Measurements from ENCODE around the gene HLA-DMA.

Gene HLA-DMA

DNA sequence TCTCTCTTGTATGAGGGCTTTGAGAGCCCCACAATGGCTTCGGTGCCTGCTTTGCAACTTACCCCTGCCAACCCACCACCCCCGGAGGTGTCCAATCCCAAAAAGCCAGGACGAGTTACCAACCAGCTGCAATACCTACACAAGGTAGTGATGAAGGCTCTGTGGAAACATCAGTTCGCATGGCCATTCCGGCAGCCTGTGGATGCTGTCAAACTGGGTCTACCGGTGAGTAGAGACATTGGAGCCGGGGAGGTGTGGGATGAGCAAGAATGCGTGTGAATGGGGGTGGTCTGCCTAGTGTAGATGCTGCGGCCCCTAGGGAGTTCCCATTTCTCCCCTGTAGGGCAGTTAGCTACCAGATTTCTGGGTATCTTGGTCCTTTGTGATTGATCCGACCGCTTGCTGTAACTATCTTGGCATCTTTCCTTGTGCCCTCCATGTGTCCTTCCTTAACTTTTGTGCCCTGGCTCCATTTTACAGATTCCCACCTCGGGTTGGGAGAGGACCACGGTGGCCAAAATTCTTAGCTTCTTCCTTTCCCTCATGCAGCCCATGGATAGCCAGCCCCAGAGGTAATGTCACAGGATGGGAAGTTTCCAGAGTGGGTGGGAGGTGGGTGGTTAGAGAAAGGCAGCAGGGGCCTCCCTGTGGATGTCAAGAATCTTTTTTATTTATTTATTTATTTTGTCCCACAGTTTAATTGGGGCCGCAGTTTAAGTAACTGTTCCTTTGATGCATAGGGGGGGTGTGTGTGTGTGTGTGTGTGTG lies 21.8 kb upstream of the HLA-DMA start:
- DNase-seq, result no peak

DNA sequence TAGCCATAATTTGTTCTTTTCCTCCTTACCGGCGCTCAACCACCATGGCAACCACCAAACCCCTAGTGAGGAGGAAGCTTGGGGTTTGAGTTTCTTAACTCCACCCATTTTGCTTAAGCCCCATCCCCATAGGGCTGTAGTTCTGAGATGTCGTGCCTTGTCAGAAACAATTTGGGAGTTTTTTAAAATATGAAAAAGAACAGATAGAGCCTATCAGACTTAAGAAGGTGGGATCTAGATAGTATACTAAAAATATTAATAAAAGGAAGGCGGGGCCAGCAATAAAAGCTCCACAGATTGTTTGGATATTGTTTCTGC lies 21.1 kb upstream of the HLA-DMA start:
- peak; percentile 70 for DNase-seq

DNA sequence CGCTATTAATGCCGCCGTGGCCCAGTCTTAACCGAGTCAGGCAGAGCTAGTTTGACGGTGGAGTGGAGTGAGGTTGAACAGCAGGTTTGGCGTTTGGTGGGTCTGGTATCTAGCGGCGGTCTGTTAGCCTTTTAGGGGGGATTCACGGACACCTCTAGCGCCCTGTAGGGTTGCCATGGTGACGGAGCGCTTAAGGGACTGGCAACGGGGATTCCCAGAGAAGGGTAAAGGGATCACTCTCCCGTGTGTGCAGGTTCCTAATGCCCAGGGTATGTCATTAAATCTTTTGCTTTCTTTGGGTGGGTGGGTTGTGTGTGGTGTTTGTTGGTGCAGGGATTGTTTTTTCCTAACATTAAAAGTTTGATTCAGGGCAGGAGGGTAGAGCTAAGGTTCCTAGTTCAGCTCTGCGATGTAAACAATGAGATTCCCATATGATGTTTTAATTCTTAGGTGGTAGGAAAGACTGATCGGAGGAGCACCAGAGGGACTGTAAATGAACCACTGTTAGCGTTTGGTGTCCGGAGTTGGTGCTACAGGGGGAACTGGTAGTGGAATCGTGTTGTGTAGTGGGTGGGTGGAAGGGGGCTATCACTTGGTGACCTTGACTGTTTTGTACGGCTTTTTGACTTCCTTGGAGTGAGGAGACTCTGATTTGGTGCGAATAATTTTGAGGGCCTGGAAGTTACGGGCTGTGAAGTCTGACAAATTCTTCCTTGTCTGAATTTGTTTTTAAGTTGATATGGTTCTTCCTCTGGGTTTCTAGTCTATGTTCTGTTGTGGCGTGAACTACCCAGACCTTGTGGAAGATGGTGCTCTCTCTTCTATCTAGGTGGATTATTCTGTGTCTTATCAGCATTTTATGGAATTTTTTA lies 20.5 kb upstream of the HLA-DMA start:
- DNase-seq, result peak; percentile 82

GRCh38 chr6:32972353-32973143 lies 19.7 kb upstream of the HLA-DMA start:
- peak; percentile 71 for DNase-seq

DNA sequence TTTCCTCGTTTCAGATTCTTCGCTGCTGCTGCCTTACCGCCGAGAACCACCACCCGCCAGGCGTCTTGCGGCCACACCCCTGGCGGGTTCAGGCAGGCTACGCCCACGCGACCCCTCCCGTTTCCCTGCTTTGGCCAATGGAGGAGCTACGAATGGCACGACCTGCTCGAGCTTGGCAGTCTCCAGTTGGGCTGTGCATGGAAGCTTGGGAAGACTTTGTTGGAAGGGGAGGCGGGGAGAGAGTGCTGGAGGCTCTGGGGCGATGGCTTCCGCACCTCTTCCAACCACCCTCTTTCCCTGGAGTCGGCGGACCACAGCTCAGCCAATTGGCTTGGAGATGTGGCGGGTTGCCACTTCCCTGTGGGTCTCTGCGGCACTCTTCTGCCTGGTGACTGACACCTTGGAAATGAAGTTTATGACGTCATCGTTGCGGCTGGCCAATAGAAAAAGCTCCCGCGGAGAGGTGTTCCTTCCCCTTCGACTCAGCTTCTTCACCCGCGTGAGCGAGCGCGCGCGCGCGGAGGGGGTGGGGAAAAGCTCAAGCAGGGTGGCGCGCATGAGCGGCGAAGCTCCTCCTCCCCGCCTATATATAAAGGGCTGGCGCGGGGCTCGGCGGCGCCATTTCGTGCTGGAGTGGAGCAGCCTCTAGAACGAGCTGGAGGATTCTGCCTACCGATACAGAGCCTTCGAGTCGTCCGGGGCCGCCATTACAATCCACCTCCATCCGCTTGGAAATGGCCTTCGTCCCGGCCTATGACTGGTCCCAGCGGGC lies 18.9 kb upstream of the HLA-DMA start:
- DNase-seq, result peak; percentile 100

DNA sequence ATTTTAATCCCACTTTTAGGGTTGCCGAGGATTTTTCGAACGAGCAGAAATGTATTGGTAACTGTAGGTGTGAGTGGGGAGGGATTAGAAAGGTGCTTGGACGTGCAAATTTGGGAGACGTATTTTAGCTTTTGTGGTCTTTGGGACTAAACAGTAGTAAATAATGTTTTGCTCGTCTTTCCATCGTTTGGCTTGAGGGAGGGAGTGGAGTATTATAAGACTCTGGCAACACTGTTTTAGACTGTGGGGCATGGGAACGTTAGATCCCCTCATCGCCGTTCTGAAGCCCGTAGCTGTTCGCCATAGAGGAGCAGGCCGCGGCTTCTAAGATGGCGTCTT lies 18.3 kb upstream of the HLA-DMA start:
- DNase-seq, result no peak

DNA sequence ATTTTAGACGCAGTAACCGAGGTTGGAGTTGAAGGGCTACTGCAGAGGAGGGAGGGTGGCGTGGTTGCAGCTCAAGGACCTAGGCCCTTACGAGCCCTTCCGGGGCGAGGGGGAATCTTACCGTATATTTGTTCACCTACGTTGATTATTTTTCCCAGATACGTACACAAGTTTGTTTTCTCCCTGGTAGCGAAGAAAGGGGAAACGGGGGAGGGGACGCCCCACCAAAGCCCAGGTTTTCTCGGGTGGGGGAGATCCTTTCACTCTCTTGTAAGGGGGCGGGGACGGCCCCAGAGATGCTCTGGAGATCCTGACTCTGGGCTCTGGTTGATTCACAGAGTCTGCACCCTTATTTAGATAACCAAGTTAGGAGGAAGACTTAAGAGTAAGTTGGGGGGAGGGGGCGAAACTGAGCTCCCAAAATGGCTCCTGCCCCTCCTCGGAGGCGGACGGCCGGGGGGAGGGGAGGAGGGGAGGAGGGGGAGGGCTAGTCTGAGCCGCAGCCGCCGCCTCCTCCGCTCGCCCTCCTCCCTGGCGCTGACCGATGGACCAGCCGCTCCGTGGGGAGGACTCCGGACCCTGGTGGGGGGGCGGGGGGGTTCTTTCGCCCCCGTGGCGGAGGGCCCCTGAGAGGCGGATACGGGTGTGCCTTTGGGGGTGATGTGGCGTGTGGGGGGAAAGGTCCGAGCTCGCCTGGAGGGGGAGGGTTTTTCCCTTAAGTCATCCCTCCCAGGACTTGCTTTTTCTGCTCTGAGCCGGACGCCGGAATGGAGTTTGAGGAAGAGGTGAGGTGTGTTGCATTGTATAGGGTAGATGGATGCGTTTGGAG lies 17.7 kb upstream of the HLA-DMA start:
- DNase-seq, result peak; percentile 81

GRCh38 chr6:32969685-32970412 lies 17.0 kb upstream of the HLA-DMA start:
- peak; percentile 74 for DNase-seq

DNA sequence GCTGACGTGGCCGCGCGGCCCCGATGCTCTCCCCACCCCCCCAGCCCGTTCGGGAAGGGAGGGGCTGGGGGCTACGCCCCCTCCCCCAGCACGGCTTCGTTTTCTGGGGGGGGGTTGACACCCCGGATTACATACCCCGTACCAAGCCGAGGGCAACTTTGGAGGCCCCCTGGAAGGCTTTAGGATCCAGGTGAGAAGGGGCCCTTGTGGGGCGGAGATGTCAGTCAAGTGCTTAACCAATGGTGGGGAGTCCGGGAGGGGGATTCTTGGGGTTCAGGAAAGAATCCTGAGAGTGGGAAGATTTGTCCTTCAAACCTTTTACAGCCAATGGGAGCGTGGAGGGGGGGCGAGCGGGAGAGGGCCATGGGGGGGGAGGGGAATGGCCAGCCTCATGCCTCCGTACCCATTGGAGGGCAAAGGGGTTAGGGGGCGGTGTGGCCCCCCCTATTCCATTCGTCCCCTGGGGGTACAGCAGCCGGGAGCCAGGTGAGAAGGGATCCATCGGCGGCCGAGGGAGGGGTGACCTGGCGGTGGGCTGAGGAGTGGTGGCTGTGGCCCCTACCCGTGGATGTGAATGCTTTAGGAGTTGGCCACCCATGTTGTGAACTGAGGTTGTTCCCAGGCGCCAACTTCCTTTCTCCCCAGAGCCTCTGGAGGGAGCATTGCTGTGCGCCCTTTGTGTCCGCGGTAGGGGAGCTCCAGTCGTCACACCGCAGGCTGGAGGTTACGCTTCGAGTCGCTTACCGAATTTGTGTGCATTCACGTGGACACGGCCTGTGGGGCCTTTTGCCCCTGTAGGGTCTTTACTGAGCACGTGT lies 16.2 kb upstream of the HLA-DMA start:
- peak; percentile 81 for DNase-seq

DNA sequence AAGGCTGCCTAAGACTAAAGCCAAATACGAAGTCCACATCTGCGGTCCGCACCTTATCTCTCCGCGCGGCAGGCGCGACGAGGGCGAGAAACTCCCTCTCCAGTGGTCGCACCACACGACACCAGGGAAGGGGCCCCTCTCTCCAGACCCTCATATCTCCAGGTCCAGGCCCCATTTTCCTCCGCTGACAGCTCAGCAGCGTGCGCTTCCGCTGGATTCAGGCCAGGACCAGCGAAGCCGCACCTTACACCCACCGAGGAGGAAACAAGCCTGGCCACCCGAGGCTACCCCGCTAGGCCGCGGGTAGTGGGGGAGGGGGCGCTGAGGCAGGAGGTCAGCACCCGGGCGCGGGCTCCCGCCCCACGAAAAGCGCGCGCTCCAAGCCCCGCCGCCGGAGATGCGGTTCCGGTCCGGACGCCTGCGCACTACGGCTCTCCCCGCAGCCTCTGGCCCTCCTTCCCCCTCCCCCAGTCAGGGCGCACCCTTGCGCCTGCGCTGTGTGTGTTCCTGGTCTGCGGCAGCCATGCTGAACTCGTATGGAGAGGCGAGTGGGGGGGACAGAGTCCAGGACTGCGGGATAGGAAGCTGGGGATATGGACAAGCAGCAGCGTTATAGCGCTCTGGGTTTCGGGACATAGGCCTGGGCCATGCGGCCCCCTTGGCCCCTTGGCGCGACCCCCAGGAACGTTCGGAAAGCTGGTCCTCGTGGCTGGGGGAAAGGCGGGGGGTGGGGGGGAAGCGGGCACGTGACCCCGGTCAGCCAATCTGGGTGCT lies 15.4 kb upstream of the HLA-DMA start, which contains the start of gene BRD2:
BRD2 (plus strand) TSS at position 502 of the 774 bp plus-strand sequence. CDS start 4,305 bp downstream, outside the sequence.
- DNase-seq, result peak; percentile 98

DNA sequence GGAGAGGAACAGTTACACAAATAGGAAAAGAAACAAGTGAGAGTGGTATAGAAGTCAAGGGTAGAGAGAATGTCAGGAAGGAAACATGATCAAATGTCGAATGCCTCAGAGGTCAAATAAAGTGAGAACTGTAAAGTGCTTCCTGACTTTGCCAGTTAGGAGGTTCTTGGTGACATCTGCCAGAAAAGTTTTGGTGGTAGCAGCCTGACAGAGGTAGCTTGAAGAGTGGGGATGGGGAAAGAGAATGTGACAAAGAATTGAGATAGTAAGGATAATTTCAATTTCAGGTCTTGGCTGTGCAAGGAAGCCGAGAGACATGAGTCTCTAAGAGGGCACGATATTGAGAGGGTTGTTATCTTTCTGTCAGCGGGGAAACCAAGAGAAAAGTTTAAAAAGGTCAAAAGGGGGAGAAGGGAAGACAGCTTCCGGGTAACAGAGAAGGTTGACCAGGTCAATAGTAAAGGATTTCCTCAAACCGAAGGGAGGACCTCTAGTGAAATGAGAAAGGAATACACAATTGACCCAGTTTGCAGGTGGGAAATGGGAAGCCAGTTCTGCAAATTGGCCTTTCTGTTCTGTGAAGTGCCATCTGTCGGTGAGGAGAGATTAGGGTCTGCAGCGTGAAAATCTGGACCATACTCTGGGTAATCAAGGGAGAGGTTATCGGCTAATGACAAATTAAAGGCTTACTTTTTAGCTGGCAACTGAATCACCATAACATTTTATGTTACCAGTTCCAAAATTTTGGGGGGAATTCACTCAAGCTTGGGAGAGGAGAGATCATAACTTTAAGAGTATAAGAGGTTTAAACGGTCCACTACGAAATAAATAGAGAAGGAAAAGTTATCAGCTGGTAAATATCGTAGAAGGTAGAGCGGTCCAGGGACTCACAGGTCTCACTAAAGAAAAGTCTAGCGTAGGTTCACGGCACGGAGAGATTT lies 14.5 kb upstream of the HLA-DMA start:
- DNase-seq, result peak; percentile 62

DNA sequence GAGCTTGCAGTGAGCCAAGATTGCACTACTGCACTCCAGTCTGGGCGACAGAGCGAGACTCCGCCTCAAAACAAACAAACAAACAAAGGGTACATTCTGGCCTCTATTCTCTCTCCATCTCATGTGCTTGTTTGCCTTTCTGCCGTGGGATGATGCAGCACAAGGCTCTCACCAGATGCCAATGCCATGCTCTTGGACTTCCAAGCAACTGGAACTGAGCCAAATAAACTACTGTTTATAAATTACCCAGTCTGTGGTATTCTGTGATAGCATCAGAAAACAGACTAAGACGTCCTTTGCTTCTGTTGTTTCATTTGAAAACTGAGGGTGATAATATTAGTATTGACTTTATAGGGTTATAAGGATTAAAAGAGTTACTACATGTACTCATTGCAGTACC lies 11.9 kb upstream of the HLA-DMA start:
- DNase-seq, result no peak

DNA sequence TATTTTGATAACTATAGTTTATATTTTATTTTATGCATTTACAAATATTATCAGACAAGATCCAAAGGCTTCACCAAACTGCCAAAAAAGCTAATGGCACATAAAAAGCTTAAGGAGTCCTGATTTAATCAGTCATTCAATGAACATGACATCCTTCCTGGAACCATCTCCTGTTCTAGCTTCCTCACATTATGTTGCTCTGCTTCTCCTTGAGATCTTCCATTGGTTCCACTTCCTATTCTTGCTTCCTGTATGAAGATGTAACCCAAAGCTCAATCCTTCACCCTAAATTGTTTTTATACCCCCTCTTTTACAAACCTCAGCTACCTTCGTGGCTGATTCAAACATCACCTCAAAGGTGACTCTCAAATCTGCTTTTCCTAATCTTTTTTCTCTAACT lies 11.0 kb upstream of the HLA-DMA start:
- DNase-seq, result no peak

- no peak for DNase-seq
Observed at GRCh38 chr6:32962213-32962826, 9.4 kb upstream of the HLA-DMA start.

DNA sequence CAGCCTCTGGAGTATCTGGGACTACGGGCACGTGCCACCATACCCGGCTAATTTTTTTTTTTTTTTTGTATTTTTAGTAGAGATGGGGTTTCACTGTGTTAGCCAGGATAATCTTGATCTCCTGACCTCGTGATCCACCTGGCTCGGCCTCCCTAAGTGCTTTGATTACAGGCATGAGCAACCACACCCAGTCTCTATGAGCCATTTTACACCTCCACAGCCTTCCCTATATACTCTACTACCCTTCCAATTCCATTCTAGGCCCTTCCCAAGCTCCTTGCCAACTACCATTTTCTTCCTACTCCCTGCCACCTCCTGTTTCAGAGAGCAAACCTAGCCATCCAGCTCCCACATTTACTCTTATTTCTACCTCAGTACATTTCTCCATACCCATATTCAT lies 7.7 kb upstream of the HLA-DMA start:
- DNase-seq, result no peak

DNA sequence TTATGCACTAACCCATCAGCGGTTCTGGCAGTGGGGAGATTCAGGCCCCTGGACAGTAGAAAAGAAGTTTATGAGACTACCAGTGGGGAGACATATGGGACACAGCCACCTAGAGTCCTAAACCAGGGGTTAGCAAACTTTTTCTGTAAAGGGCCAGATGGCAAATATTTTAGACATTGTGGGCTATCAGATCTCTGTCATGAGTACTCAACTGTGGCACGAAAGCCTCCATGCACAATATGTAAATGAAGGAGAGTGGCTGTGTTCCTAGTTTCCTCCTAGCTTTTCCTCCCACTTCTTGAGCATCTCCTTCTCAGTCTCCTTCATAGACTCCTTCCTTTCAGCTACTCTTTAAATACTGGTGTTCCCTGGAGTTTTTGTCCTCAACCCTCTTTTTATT lies 3.3 kb upstream of the HLA-DMA start:
- no peak for DNase-seq

GRCh38 chr6:32954986-32955802 lies 2.3 kb upstream of the HLA-DMA start:
- peak; percentile 68 for DNase-seq
